CD14-positive monocyte (primary cell): ENCODE data around the gene NANP. TPM values are rescaled to one million over a fixed set of nuclear protein-coding genes. Genes with fewer than 3 reads are reported as not detected.

Experiments
- DNase-seq, 3 donors: peaks; one replicate each; pipeline ENCODE4 v3.0.0-alpha.2; 2011 to 2022
- H2AFZ ChIP-seq: 2 replicates; pipeline ENCODE4 v1.6.0; 2012; ENCODE audit warnings: mild to moderate bottlenecking, low read depth, low read length, inconsistent platforms; ENCODE audit not compliant: insufficient read depth, poor library complexity, severe bottlenecking
- H3K27ac ChIP-seq, 2 donors: 1 replicate in 1 of 2; 2 replicates in 1 of 2; pipeline ENCODE4 v1.5.1; 2012 to 2013; ENCODE audit warnings: low read length in 2 of 2, control low read depth in 1 of 2, inconsistent platforms in 1 of 2, low read depth in 1 of 2, mild to moderate bottlenecking in 1 of 2
- H3K27me3 ChIP-seq, 2 donors: one replicate each; pipeline versions ENCODE4 v1.6.0 to v1.6.1; 2011 to 2013; ENCODE audit warnings: low read length in 2 of 2; ENCODE audit not compliant: control insufficient read depth in 2 of 2, insufficient read depth in 2 of 2
- H3K36me3 ChIP-seq, 2 donors: replicated peaks in 1 of 2; 1 replicate in 1 of 2; 2 replicates in 1 of 2; pipeline versions ENCODE4 v1.5.1 to v1.6.1; 2012 to 2013; ENCODE audit warnings: low read length in 2 of 2, control low read depth in 1 of 2, inconsistent platforms in 1 of 2, mild to moderate bottlenecking in 1 of 2; ENCODE audit not compliant: insufficient read depth in 2 of 2, control insufficient read depth in 1 of 2
- H3K4me1 ChIP-seq, 2 donors: 1 replicate in 1 of 2; 2 replicates in 1 of 2; pipeline versions ENCODE4 v1.5.1 to v1.6.1; 2012 to 2013; ENCODE audit warnings: low read length in 2 of 2, control low read depth in 1 of 2, inconsistent platforms in 1 of 2, mild to moderate bottlenecking in 1 of 2, moderate library complexity in 1 of 2; ENCODE audit not compliant: insufficient read depth in 2 of 2, control insufficient read depth in 1 of 2
- H3K4me2 ChIP-seq: replicated peaks from 2 replicates; pipeline ENCODE3; 2012; ENCODE audit warnings: low read length, moderate library complexity, mild to moderate bottlenecking; ENCODE audit not compliant: poor library complexity, severe bottlenecking; ENCODE audit errors: extremely low read depth
- H3K4me3 ChIP-seq, 3 experiments: fragments of 200-600 bp in 1 of 3; sonication (generic) in 1 of 3; replicated peaks in 1 of 3; 1 replicate in 2 of 3; 2 replicates in 1 of 3; pipeline ENCODE4 v1.5.1; 2011 to 2013; ENCODE audit warnings: low read length in 3 of 3, mild to moderate bottlenecking in 3 of 3, control low read depth in 2 of 3, low read depth in 2 of 3, inconsistent platforms in 1 of 3, moderate library complexity in 1 of 3
- H3K79me2 ChIP-seq: 2 replicates; pipeline ENCODE4 v1.6.0; 2012; ENCODE audit warnings: mild to moderate bottlenecking, control low read depth, inconsistent platforms, low read length, moderate library complexity; ENCODE audit not compliant: insufficient read depth
- H3K9ac ChIP-seq: 2 replicates; pipeline ENCODE4 v1.6.0; 2017; ENCODE audit warnings: low read length, mild to moderate bottlenecking; ENCODE audit not compliant: insufficient read depth, poor library complexity, severe bottlenecking
- H3K9me3 ChIP-seq, 2 donors: replicated peaks in 1 of 2; 1 replicate in 1 of 2; 2 replicates in 1 of 2; pipeline versions ENCODE4 v1.5.1 to v1.6.1; 2012 to 2013; ENCODE audit warnings: low read length in 2 of 2, control low read depth in 1 of 2; ENCODE audit not compliant: control insufficient read depth in 1 of 2, insufficient read depth in 1 of 2
- H4K20me1 ChIP-seq: 2 replicates; pipeline ENCODE4 v1.6.0; 2012; ENCODE audit warnings: mild to moderate bottlenecking, low read length, control low read depth, moderate library complexity; ENCODE audit not compliant: insufficient read depth
- H3K27ac Mint-ChIP-seq, 7 donors: one replicate each; pipeline ENCODE4 v1.8.0; 2020; ENCODE audit warnings: mild to moderate bottlenecking in 7 of 7, mixed read lengths in 7 of 7, moderate library complexity in 6 of 7, inconsistent platforms in 2 of 7
- H3K27me3 Mint-ChIP-seq, 3 donors: one replicate each; pipeline ENCODE4 v1.8.0; 2021 to 2022; ENCODE audit warnings: low read depth in 3 of 3, mild to moderate bottlenecking in 3 of 3, mixed read lengths in 3 of 3, moderate library complexity in 3 of 3, inconsistent platforms in 1 of 3
- H3K36me3 Mint-ChIP-seq, 2 donors: one replicate each; pipeline ENCODE4 v1.8.0; 2020; ENCODE audit warnings: mixed read lengths in 2 of 2, inconsistent platforms in 1 of 2, mild to moderate bottlenecking in 1 of 2
- H3K4me1 Mint-ChIP-seq: one replicate; pipeline ENCODE4 v1.8.0; 2020; ENCODE audit warnings: mild to moderate bottlenecking, mixed read lengths
- H3K4me3 Mint-ChIP-seq, 2 donors: one replicate each; pipeline ENCODE4 v1.8.0; 2020; ENCODE audit warnings: mild to moderate bottlenecking in 2 of 2, mixed read lengths in 2 of 2, moderate library complexity in 1 of 2
- H3K9me3 Mint-ChIP-seq, 7 donors: one replicate each; pipeline ENCODE4 v1.8.0; 2020 to 2022; ENCODE audit warnings: mixed read lengths in 7 of 7, mild to moderate bottlenecking in 6 of 7, moderate library complexity in 6 of 7, inconsistent platforms in 2 of 7
- WGBS: methylation state at CpG from one replicate; pipeline ENCODE4 v1.1.5; 2013; ENCODE audit warnings: missing lambda C conversion rate; ENCODE audit not compliant: insufficient coverage; 5-methylcytosine and 5-hydroxymethylcytosine counted together
- intact Hi-C, 2 donors: fragments of 100-400 bp; cut with micrococcal nuclease; formaldehyde crosslinking; loops; one replicate each; pipeline versions ENCODE4 v1.15.0 to v1.15.1; 2023
- polyA minus RNA-seq: library from RNA; depleted of rRNA, polyadenylated mRNA; stranded (reverse); fragments of >200 nt; gene quantifications from 2 replicates; pipeline ENCODE4 v1.2.3, GENCODE V29; 2012
- polyA plus RNA-seq, 3 donors: library from polyadenylated mRNA; depleted of rRNA in 1 of 3; unstranded in 2 of 3; stranded (reverse) in 1 of 3; fragments of 300-500 nt in 2 of 3; fragments of >200 nt in 1 of 3; fragmentation: Illumina TruSeq in 2 of 3; gene quantifications; 1 replicate in 2 of 3; 2 replicates in 1 of 3; pipeline ENCODE4 v1.2.3, GENCODE V29; 2012 to 2021
- total RNA-seq, 12 experiments: library from RNA in 1 of 12; stranded (reverse) in 1 of 12; fragments of 120-200 nt in 1 of 12; gene quantifications; one replicate each; pipeline ENCODE4 v1.2.4 and lab custom pipeline; 2013 to 2026; ENCODE audit warnings: mixed read lengths in 6 of 12, inconsistent platforms in 1 of 12
- TF ChIP-seq, protein P1 (sequence below): fragments of 200-600 bp; IDR thresholded peaks from one replicate; pipeline ENCODE4 v1.8.0; 2022; ENCODE audit warnings: antibody characterized with exemption, mild to moderate bottlenecking

NANP gene
- 2.6 TPM for total RNA-seq (2013)
- polyA plus RNA-seq (1 to 10 TPM; 1.7 to 2.6 (median 2.2) TPM), polyA minus RNA-seq (0.88 and 0.97 TPM in 2 replicates), total RNA-seq (lab: John Stamatoyannopoulos, UW) (4.3 to 9.5 (median 6.1) reads per million in 11 experiments)

- Histone ChIP-seq H3K4me1 (peaks cover 23 to 33% of the 10 kb centered on the region in 2 donors), H2AFZ (peak within 1 kb of the TSS; percentile 100), H3K9ac (peak within 1 kb of the TSS; percentile 79), H3K9me3 (peaks cover 4 to 16% of the 10 kb centered on the region in 2 donors), H3K4me3 (peak within 1 kb of the TSS; percentile 54 to 87 (median 66)), H4K20me1 (no peaks in the 10 kb centered on the region), H3K27ac (peak within 1 kb of the TSS; percentile 73 to 76), H3K4me2 (peak within 1 kb of the TSS; percentile 90), H3K79me2 (peaks cover 20% of the 10 kb centered on the region), H3K36me3 (no peaks in the 10 kb centered on the region), H3K27me3 (no peaks in the 10 kb centered on the region)
- Mint-ChIP-seq H3K36me3 (peaks cover 1 to 3% of the 10 kb centered on the region in 2 donors), H3K9me3 (peaks cover 7 to 19% (median 11%) of the 10 kb centered on the region in 7 donors), H3K27me3 (peaks cover 2 to 6% (median 5%) of the 10 kb centered on the region in 3 donors), H3K4me1 (peaks cover 27% of the 10 kb centered on the region), H3K4me3 (peak within 1 kb of the TSS; percentile 92 to 93), H3K27ac (peak within 1 kb of the TSS; percentile 86 to 96 (median 93))
- WGBS = 2% methylated on average over 67 of the region's 81 CpGs
- TF ChIP-seq, protein P1, sequence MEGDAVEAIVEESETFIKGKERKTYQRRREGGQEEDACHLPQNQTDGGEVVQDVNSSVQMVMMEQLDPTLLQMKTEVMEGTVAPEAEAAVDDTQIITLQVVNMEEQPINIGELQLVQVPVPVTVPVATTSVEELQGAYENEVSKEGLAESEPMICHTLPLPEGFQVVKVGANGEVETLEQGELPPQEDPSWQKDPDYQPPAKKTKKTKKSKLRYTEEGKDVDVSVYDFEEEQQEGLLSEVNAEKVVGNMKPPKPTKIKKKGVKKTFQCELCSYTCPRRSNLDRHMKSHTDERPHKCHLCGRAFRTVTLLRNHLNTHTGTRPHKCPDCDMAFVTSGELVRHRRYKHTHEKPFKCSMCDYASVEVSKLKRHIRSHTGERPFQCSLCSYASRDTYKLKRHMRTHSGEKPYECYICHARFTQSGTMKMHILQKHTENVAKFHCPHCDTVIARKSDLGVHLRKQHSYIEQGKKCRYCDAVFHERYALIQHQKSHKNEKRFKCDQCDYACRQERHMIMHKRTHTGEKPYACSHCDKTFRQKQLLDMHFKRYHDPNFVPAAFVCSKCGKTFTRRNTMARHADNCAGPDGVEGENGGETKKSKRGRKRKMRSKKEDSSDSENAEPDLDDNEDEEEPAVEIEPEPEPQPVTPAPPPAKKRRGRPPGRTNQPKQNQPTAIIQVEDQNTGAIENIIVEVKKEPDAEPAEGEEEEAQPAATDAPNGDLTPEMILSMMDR = no peak
- intact Hi-C loops = loop anchor here (5.0 to 10.0 kb wide), 2 partner anchors 68 to 629 kb away; partner anchors contain the start of gene APMAP (in 1 of the 2)
- DNase-seq = peak; percentile 93 to 96 (median 94)
These were observed at the start of gene NANP for GRCh38 chr20:25623736-25624499. TSS of gene NANP (minus strand) at chr20:25624014. CDS start at chr20:25623948, 66 bp downstream.

GRCh38 chr20:25672659-25673235 is 48.9 kb upstream of the NANP start:
- no peaks in the 10 kb centered on the region for H3K27me3 ChIP-seq

More at GRCh38 chr20:25672659-25673235, 48.9 kb upstream of the NANP start:
- H2AFZ ChIP-seq = no peak overlapping the region
- intact Hi-C loops = no loop called here
- no peak overlapping the region for H3K4me2 ChIP-seq
- H3K36me3 Mint-ChIP-seq = peaks cover 41% of the 10 kb centered on the region in 2 donors
- no peak overlapping the region for H3K4me3 ChIP-seq
- H3K27ac ChIP-seq = peak overlapping the region in 1 of 2 donors; percentile 23
- H3K27ac Mint-ChIP-seq = no peak overlapping the region
- no peak overlapping the region for H3K4me3 Mint-ChIP-seq
- H3K4me1 Mint-ChIP-seq = peaks cover 9% of the 10 kb centered on the region
- H3K4me1 ChIP-seq = peaks cover 0 to 7% of the 10 kb centered on the region in 2 donors
- no peaks in the 10 kb centered on the region for H3K9me3 ChIP-seq
- DNase-seq = peak; percentile 6 to 21 (median 19)
- TF ChIP-seq, protein P1 = no peak
- H4K20me1 ChIP-seq = no peaks in the 10 kb centered on the region
- WGBS = 37% methylated on average over 3 of the region's 4 CpGs
- H3K9me3 Mint-ChIP-seq = peaks cover 0 to 3% (median 0%) of the 10 kb centered on the region in 7 donors
- no peak overlapping the region for H3K9ac ChIP-seq
- H3K27me3 Mint-ChIP-seq = no peaks in the 10 kb centered on the region
- peaks cover 23 to 46% of the 10 kb centered on the region in 2 donors for H3K36me3 ChIP-seq
- H3K79me2 ChIP-seq = no peaks in the 10 kb centered on the region
